ENCODE measurements around the gene YY1.

DNA sequence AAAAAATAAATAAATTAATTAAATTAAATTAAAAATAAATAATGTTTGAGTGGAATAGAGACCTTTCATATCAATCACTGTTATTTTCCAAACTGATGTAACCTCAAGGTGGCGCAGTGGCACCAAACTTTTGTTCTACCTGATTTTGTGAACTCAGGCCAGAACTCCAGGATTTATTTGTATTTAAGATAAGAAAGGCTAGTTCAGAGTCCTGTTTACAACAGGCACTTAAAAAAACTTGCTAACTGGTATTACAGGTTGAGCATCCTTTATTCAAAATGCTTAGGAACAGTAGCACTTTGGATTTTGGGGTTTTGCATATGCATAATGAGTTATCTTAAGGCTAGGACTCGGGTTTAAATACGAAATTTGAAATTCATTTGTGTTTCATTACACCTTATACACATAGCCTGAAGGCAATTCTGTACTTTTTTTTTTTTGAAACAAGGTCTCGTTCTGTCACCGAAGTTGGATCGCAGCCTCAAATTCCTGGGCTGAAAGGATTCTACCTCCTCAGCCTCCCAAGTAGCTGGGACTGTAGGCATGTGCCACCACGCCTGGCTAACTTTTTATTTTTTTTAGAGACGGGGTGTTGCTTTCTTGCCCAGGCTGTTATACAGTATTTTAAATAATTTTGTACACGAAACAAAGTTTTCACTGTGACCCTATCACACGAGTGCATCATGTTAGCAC lies 32.4 kb downstream of the YY1 start:
- TF ChIP-seq POLR2A (IDR thresholded peaks at IDR 0.05; ENCODE audit: low read length): no peak
- TF ChIP-seq GATA1 (IDR thresholded peaks at IDR 0.05; ENCODE audit: low read depth, low read length): no peak
